ENCODE measurements around the gene TPCN1.

Gene TPCN1

DNA sequence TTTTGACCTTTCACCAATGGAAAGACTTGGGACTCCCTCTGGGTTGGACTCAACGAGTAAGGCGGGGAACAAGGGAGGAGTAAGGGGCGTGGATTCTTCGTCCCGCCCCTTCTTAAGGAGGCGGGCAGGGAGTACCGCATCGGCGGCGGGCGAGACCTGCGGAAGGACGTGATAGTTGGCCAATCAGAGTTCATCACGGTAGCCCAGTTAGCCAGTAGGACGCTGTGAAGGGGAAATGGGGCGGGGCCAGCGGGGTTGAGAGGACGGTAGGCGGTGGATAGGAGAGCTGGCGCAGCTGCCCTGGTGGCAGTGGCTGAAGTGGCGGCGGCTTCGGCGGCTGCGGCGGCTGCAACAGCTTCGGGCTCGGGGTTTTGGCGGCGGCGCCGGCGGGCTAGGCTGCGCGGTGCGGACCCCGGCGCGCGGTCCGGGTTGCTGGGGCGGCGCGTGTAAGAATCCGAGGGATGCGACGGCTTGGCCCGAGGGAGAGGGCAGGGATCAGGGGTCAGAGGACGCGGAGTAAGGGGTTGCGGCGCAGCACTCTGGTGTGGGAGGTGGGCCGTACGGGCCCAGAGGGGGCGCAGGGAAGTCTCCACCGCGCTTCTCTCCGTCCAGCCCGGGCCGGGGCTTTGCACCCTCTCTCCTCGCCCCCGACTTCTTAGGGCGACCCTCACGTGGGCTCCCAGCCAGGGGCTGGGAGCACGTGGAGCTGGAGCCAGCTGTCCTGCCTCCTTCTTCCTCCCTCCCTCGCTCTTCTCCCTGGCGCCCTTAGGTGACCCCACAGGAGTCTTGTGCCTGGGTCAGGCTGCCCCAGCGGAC is at the start of gene TPCN1:
TSS of gene TPCN1 (plus strand) at position 284 of the 816 bp plus-strand sequence. CDS start 5,389 bp downstream, outside the sequence.
- peak; percentile 100 for DNase-seq

- no peak for DNase-seq
Observed at GRCh38 chr12:113171543-113171942, 49.7 kb upstream of the TPCN1 start.

DNA sequence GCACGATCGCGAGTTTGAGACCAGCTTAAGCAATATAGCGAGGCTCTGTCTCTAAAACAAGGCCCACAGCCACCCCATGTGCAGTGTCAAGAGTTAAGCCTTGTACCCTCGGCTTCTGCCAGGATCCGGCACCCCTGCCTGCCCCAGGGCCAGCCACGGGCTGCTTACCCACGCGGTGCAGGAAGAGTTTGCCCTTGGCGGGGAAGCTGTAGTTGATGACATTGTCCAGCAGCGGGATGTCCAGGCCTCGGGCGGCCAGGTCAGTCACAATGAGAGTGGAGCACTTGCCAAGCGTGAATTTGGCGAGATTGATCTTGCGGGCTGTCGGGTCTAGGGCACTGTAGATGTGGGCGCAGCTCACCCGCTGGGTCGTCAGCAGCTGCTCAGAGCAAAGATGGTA is 49.1 kb upstream of the TPCN1 start:
- no peak for DNase-seq

- no peak for DNase-seq
Observed at GRCh38 chr12:113173081-113173698, 48.1 kb upstream of the TPCN1 start.

DNA sequence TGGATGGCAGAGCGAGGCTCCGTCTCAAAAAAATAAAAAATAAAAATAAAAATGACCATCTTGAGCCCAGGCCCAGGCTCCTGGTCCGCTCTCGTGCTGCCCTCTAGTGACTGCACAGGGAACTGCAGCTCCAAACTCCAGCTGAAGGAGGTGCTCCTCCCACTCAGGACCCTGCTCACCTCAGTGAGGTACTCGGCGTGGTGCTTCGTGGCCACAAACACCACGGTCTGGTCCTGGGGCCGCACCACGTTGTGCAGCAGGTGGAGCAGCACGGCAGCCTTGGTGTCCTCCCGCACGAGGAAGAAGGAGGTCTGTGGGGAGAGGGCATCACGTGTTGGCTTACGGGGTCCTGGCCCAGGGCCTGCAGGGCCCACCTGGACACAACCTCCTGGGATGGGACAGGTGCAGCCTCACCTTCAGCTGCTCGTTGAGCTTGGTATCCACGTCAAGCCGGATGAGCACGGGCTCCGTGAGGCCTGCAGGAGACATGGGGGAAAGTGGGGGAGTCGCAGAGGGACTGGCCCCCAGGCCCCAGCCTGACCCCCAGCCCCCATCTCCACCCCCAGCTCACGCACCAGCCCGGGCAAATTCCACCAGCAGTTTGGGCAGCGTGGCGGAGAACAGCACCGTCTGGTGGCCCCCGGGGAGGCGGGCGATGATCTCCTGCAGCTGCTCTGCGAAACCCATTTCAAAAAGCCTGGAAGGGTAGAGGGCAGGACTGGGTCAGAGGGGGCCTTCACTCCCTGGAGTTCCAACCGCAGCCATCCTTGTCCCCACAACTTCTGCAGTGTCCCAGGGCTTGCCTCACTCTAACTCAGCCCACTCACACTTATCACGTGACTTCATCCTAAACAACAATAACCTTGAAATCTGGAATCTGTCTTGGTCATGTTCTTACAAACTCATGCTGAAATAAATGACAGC is 46.5 kb upstream of the TPCN1 start:
- peak; percentile 71 to 79 for DNase-seq

DNA sequence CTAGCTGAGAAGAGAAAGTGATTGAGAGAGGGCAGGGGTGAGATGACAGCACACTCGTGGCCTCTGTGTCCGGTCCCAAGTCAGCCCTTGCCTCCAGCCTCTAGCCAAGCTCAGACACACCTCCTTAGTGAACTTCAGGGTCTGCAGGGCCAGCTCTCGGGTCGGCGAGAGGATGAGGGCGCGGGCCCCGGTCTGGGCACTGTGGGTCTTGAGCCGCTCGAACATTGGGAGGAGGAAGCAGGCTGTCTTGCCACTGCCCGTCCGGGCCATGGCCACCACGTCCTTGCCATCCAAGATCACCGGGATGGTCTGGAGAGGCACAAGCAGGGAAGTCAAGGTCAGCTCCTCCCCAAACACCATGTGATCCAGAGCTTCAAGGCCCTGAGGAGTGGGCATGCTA is 42.2 kb upstream of the TPCN1 start:
- DNase-seq = no peak

- DNase-seq = no peak
Observed at GRCh38 chr12:113180333-113180732, 40.9 kb upstream of the TPCN1 start.

- DNase-seq = no peak
Observed at GRCh38 chr12:113181975-113182374, 39.3 kb upstream of the TPCN1 start.

DNA sequence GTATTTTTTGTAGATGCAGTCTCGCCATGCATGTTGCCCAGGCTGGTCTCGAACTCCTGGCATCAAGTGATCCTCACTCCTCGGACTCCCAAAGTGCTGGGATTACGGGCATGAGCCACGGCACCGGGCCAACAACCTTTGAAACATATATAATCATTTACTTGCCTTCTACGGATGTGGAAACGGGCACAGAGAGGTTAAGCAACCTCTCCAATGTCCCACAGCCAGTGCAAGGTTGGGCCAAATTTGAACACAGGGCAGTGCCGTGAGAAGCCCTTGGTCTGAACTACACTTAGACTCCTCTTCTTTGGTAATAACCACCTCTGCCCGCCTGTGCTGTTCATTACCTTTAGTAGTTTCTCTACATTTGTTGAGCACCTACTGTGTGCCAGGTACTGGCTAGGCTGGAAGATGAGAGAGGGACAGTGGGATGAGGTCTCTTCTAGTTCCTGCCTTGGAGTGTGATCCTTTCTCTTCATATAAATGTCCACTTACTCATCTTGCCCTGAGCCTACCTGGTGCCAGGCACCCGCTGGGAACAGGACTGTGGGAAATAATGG is 38.2 kb upstream of the TPCN1 start:
- DNase-seq = no peak

DNA sequence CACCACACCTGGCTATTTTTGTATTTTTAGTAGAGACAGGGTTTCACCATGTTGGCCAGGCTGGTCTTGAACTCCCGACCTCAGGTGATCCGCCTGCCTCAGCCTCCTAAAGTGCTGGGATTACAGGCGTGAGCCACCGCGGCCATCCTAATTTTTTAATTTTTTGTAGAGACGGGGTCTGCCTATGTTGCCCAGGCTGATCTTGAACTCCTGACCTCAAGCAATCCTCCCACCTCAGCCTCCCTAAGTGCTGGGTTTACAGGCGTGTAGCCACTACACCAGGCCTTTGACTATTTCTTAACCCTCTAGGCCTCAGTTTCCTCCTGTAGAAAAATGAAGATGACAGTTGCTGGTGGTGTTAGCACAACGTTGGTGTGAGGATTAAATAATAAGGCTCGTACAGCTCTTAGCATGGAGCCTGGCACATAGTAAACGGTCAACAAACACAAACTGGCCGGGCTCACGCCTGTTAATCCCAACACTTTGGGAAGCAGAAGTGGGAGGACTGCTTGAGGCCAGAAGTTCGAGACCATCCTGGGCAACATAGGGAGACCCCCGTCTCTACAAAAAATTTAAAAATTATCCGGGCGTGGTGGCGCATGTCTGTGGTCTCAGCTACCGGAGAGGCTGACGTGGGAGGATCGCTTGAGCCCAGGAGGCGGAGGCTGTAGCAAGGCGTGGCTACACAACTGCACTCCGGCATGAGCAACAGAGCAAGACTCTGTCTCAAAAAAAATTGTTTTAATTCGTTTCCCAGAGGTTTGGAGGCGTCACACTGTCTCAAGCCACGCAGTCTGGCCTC is 37.0 kb upstream of the TPCN1 start:
- DNase-seq = no peak

GRCh38 chr12:113184900-113185179 is 36.4 kb upstream of the TPCN1 start:
- DNase-seq = peak; percentile 88 to 90

- DNase-seq = peak; percentile 70 to 84
Observed at GRCh38 chr12:113185180-113186032, 35.9 kb upstream of the TPCN1 start, which contains the start of the genes DDX54 and RITA1. Gene DDX54 (minus strand): TSS chr12:113185478. CDS start chr12:113185451, 27 bp downstream. Gene RITA1 (plus strand): TSS chr12:113185721. CDS start chr12:113186747, 1,026 bp downstream.

DNA sequence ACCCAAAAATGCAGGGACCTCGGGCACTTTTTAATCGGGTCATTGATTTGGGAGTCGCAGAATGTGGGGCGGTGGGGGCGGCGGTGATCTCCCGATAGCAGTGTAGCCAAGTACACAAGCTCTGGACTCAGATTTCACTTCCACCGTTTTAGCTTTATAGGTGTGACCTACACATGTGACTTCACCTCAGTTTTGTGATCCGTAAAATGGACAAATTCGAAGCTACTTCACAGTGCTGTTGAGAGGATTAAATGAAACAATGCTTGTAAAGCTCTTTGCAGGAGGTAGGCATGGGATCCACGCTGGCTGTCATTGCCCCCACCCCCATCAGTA is 35.3 kb upstream of the TPCN1 start:
- peak in 1 of 2 donors; percentile 22 for DNase-seq

- no peak for DNase-seq
Observed at GRCh38 chr12:113186666-113187325, 34.5 kb upstream of the TPCN1 start.

DNA sequence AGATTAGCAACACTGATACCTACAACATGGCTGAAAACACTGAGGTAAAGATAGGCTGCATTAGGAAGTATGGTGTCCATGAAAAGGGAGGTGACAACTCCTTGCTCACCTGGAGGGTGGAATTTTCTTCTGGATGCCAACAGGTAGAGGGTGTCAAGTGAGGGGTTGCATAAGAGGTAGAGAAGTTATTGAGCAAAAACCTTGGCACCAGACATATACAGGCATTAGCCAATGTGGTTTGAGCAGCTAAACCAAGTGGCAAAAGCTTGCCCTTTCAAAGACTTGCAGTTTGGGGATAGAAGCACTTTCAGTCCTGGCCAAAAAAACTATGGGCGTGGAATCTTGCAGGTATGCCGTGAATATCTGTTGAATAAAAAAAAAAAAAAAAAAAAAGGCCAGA is 31.9 kb upstream of the TPCN1 start:
- DNase-seq = no peak

- no peak for DNase-seq
Observed at GRCh38 chr12:113190761-113191160, 30.5 kb upstream of the TPCN1 start.

DNA sequence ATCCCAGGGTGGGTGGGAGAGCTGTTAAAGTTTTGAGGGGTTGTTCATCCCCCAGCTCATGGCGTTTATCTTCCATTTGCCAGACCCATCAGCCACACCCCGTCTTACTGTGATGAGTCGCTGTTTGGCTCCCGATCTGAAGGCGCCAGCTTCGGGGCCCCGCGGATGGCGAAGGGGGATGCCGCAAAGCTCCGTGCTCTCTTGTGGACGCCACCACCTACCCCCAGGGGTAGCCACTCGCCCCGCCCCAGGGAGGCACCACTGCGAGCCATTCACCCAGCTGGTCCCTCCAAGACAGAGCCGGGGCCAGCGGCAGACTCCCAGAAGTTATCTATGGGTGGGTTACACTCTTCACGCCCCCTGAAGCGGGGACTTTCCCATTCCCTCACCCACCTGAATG is 30.0 kb upstream of the TPCN1 start:
- no peak for DNase-seq

- DNase-seq = no peak
Observed at GRCh38 chr12:113194971-113195391, 26.3 kb upstream of the TPCN1 start.

- no peak for DNase-seq
Observed at GRCh38 chr12:113195598-113195997, 25.7 kb upstream of the TPCN1 start.

DNA sequence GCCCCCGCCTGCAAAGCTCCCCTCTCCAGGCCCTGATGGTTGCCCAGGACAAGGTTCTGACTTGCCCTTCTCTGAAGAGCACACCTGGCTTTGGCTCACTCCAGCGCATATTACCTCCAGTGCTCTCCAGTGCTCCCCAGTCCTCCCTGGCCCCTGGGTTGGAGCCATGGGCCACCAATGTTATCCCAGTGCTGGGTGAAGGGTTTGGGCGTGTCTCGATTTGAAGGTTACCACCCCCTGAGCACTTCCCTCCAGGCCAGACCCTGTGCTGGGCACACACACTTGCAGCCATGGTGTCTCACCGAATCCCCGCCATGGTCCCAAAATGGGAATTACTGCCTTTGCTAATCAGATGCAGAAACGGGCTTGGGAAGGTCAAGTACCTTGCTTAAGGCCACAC is 24.7 kb upstream of the TPCN1 start:
- no peak for DNase-seq

- peak; percentile 72 to 74 for DNase-seq
Observed at GRCh38 chr12:113196990-113197389, 24.3 kb upstream of the TPCN1 start.

Data from CD4-positive, alpha-beta T cell treated with Interleukin-1 beta for 1 hour (primary cell).